Endothelial cell of umbilical vein (primary cell): ENCODE results near the gene DNAAF3. TPM values are rescaled to one million over a fixed set of nuclear protein-coding genes. Genes with fewer than 3 reads are reported as not detected.

Experiments used
- BruUV-seq: library from RNA; stranded (reverse); fragments of 400-500 nt; replicated peaks from 2 replicates; lab custom pipeline; 2021; lab: Mats Ljungman, UMichigan
- CTCF ChIA-PET: fragments of 300-600, 350-600 bp; sonication (Branson Sonifier 250); formaldehyde crosslinking; loops from one replicate; lab custom pipeline; 2021; ENCODE audit warnings: antibody characterized with exemption, inconsistent platforms; lab: Charles Lee
- POLR2A ChIA-PET: fragments of 300-600, 350-600 bp; sonication (Branson Sonifier 250); formaldehyde crosslinking; loops from one replicate; lab custom pipeline; 2021; ENCODE audit warnings: antibody characterized with exemption, inconsistent platforms; lab: Charles Lee
- DNase-seq: peaks from one replicate; pipeline ENCODE4 v3.0.0-alpha.2; 2011; ENCODE audit warnings: low read depth, low spot score
- FAIRE-seq: peaks from 2 replicates; lab custom pipeline; 2011; peaks lifted over from hg19 to GRCh38; lab: Jason Lieb, UNC
- H2AFZ ChIP-seq: 2 replicates; pipeline ENCODE4 v1.6.0; 2012; ENCODE audit warnings: low read depth, low read length, control low read depth, inconsistent platforms
- H3K27ac ChIP-seq: 2 replicates; pipeline ENCODE4 v1.5.1; 2011; ENCODE audit warnings: low read depth, mild to moderate bottlenecking, control low read depth, low read length, moderate library complexity; ENCODE audit not compliant: insufficient read depth
- H3K27me3 ChIP-seq, 2 experiments: 2 replicates each; pipeline versions ENCODE4 v1.6.0 to v1.6.1; 2011; ENCODE audit warnings: low read length in 2 of 2, mixed read lengths in 1 of 2; ENCODE audit not compliant: control insufficient read depth in 2 of 2, insufficient read depth in 2 of 2
- H3K36me3 ChIP-seq, 2 experiments: 2 replicates in 1 of 2; 3 replicates in 1 of 2; pipeline ENCODE4 v1.5.1; 2011; ENCODE audit warnings: low read length in 2 of 2, mild to moderate bottlenecking in 1 of 2, moderate library complexity in 1 of 2; ENCODE audit not compliant: control insufficient read depth in 2 of 2, insufficient read depth in 2 of 2; ENCODE audit errors: extremely low read depth in 1 of 2
- H3K4me1 ChIP-seq: 3 replicates; pipeline ENCODE4 v1.5.1; 2011; ENCODE audit warnings: mild to moderate bottlenecking, low read length; ENCODE audit not compliant: control insufficient read depth, insufficient read depth; ENCODE audit errors: extremely low read depth
- H3K4me2 ChIP-seq: 2 replicates; pipeline ENCODE4 v1.6.1; 2011; ENCODE audit warnings: low read length, control low read depth, mixed read lengths; ENCODE audit not compliant: insufficient read depth
- H3K4me3 ChIP-seq, 3 experiments: fragments of 200-600 bp in 1 of 3; sonication (generic), shearing (Covaris generic) in 1 of 3; replicated peaks in 1 of 3; 2 replicates each; pipeline ENCODE4 v1.5.1; 2011 to 2016; ENCODE audit warnings: control low read depth in 3 of 3, low read length in 3 of 3, mild to moderate bottlenecking in 2 of 3, inconsistent platforms in 1 of 3, low read depth in 1 of 3, moderate library complexity in 1 of 3; ENCODE audit not compliant: insufficient read depth in 1 of 3
- H3K79me2 ChIP-seq: 2 replicates; pipeline ENCODE4 v1.6.0; 2012; ENCODE audit warnings: low read length, inconsistent platforms; ENCODE audit not compliant: control insufficient read depth, insufficient read depth
- H3K9ac ChIP-seq: replicated peaks from 2 replicates; pipeline ENCODE3; 2011; ENCODE audit warnings: low read length, control low read depth; ENCODE audit not compliant: insufficient read depth; ENCODE audit errors: extremely low read depth
- H3K9me1 ChIP-seq: replicated peaks from 3 replicates; pipeline ENCODE4 v1.6.0; 2011; ENCODE audit warnings: mild to moderate bottlenecking, low read length; ENCODE audit not compliant: control insufficient read depth, insufficient read depth; ENCODE audit errors: extremely low read depth
- H3K9me3 ChIP-seq: replicated peaks from 2 replicates; pipeline ENCODE4 v1.5.1; 2012; ENCODE audit warnings: low read length, inconsistent platforms; ENCODE audit not compliant: control insufficient read depth, insufficient read depth
- H4K20me1 ChIP-seq: replicated peaks from 2 replicates; pipeline ENCODE3; 2011; ENCODE audit warnings: mild to moderate bottlenecking, low read length; ENCODE audit not compliant: control insufficient read depth, insufficient read depth; ENCODE audit errors: extremely low read depth
- CTCF ChIP-seq, 2 donors: IDR thresholded peaks; 1 replicate in 1 of 2; 2 replicates in 1 of 2; pipeline ENCODE4 v1.5.1; 2011; ENCODE audit warnings: low read length in 2 of 2, mild to moderate bottlenecking in 2 of 2, moderate library complexity in 2 of 2, control low read depth in 1 of 2, inconsistent platforms in 1 of 2, low read depth in 1 of 2; ENCODE audit not compliant: insufficient read depth in 1 of 2; ENCODE audit errors: extremely low read depth in 1 of 2
- EZH2 ChIP-seq: IDR thresholded peaks from 2 replicates; pipeline ENCODE4 v1.6.1; 2012; ENCODE audit warnings: borderline replicate concordance, low read depth, mild to moderate bottlenecking, moderate library complexity, low read length, inconsistent platforms; ENCODE audit not compliant: severe bottlenecking
- FOS ChIP-seq: IDR thresholded peaks from 2 replicates; pipeline ENCODE4 v1.6.1; 2011; ENCODE audit warnings: mild to moderate bottlenecking, low read length, moderate library complexity, borderline replicate concordance; ENCODE audit not compliant: insufficient read depth
- GATA2 ChIP-seq: IDR thresholded peaks from 2 replicates; pipeline ENCODE4 v1.7.0; 2011; ENCODE audit warnings: low read depth, mild to moderate bottlenecking, moderate library complexity, mixed read lengths, low read length; ENCODE audit not compliant: insufficient read length, insufficient read depth
- MAX ChIP-seq: IDR thresholded peaks from 2 replicates; pipeline ENCODE4 v1.6.1; 2011; ENCODE audit not compliant: insufficient read depth, insufficient read length
- MYC ChIP-seq: IDR thresholded peaks from one replicate; pipeline ENCODE4 v1.6.1; 2011; ENCODE audit warnings: mild to moderate bottlenecking, low read depth, low read length
- POLR2A ChIP-seq: IDR thresholded peaks from 2 replicates; pipeline ENCODE4 v1.6.1; 2012; ENCODE audit warnings: low read depth, mild to moderate bottlenecking, control low read depth, low read length
- POLR2AphosphoS5 ChIP-seq: IDR thresholded peaks from 2 replicates; pipeline ENCODE4 v1.6.1; 2012; ENCODE audit warnings: low read depth, mild to moderate bottlenecking, control low read depth, low read length, moderate library complexity; ENCODE audit not compliant: insufficient read depth
- dilution Hi-C: fragments of 300-500 bp; cut with MboI; formaldehyde crosslinking; loops from one replicate; pipeline ENCODE4 v1.15.0; 2019; ENCODE audit warnings: low sequenced_read_pairs; ENCODE audit not compliant: extremely low pct_ligation_motif_present
- intact Hi-C: fragments of 100-400 bp; cut with micrococcal nuclease; formaldehyde crosslinking; loops from one replicate; pipeline ENCODE4 v1.10.0; 2022
- polyA plus RNA-seq, 4 experiments: library from polyadenylated mRNA; depleted of rRNA in 3 of 4; stranded (reverse) in 3 of 4; unstranded in 1 of 4; fragments of >200 nt; gene quantifications; 2 replicates each; pipeline versions ENCODE4 v1.2.1 to v1.2.3, GENCODE V29; 2011 to 2012; ENCODE audit warnings: missing spikeins in 1 of 4
- total RNA-seq: library from RNA; stranded (reverse); gene quantifications from 2 replicates; pipeline ENCODE4 v1.2.3, GENCODE V29; 2021

The DNAAF3 gene
- total and polyA plus RNA-seq, 2 donors (not counting 3 experiments of a cell fraction or from before 2014, with no cell fraction given) = 0.62 to 0.75 TPM

- CTCF ChIA-PET = interaction anchor here (0.7 to 2.9 kb wide), 13 partner anchors 9 to 655 kb away, joined by 3 to 51 read pairs (median 5); partner anchors contain the start of genes PPP1R12C and RDH13
- intact Hi-C loops = loop anchor here (1.0 to 10.0 kb wide), 3 partner anchors 44 to 651 kb away; no protein-coding TSS in a partner anchor
- FAIRE-seq = no peak
Observed at GRCh38 chr19:55132453-55133129, 33.8 kb downstream of the DNAAF3 start.

More at GRCh38 chr19:55132453-55133129, 33.8 kb downstream of the DNAAF3 start:
- POLR2A ChIA-PET = no interaction called here
- Histone ChIP-seq H3K27me3 (peaks cover 0 to 4% of the 10 kb centered on the region in 2 experiments), H3K4me3 (no peak overlapping the region), H2AFZ (no peak overlapping the region), H3K9me3 (no peaks in the 10 kb centered on the region), H3K4me2 (no peak overlapping the region), H3K9me1 (no peaks in the 10 kb centered on the region), H4K20me1 (no peaks in the 10 kb centered on the region), H3K9ac (no peak overlapping the region), H3K79me2 (no peaks in the 10 kb centered on the region), H3K27ac (no peak overlapping the region), H3K4me1 (no peaks in the 10 kb centered on the region), H3K36me3 (no peaks in the 10 kb centered on the region)
- BruUV-seq = no TSS peak
- TF ChIP-seq POLR2AphosphoS5 = no peak
- TF ChIP-seq FOS = no peak
- TF ChIP-seq CTCF (IDR thresholded peaks at IDR 0.05; ENCODE audit: extremely low read depth in 1 of 2, insufficient read depth in 1 of 2, low read depth in 1 of 2, low read length in 2 of 2) = peak; percentile 15 to 23
- TF ChIP-seq MAX = no peak
- TF ChIP-seq POLR2A = no peak
- TF ChIP-seq GATA2 = no peak
- no peak for TF ChIP-seq EZH2
- no peak for TF ChIP-seq MYC
- dilution Hi-C loops = no loop called here
- DNase-seq = no peak
